ENCODE measurements around the gene OR10H1. TPM values are rescaled to one million over a fixed set of nuclear protein-coding genes. Genes with fewer than 3 reads are reported as not detected.

OR10H1 gene
- total and polyA plus RNA-seq, 4 donors: under 0.01 TPM; not detected in 3

- TF ChIP-seq, protein P1, sequence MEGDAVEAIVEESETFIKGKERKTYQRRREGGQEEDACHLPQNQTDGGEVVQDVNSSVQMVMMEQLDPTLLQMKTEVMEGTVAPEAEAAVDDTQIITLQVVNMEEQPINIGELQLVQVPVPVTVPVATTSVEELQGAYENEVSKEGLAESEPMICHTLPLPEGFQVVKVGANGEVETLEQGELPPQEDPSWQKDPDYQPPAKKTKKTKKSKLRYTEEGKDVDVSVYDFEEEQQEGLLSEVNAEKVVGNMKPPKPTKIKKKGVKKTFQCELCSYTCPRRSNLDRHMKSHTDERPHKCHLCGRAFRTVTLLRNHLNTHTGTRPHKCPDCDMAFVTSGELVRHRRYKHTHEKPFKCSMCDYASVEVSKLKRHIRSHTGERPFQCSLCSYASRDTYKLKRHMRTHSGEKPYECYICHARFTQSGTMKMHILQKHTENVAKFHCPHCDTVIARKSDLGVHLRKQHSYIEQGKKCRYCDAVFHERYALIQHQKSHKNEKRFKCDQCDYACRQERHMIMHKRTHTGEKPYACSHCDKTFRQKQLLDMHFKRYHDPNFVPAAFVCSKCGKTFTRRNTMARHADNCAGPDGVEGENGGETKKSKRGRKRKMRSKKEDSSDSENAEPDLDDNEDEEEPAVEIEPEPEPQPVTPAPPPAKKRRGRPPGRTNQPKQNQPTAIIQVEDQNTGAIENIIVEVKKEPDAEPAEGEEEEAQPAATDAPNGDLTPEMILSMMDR (IDR thresholded peaks at IDR 0.05; ENCODE audit: low read depth, low read length, missing input control): no peak
- no peak for TF ChIP-seq HNF4A (conservative IDR thresholded peaks at IDR 0.05)
- TF ChIP-seq SP1 (IDR thresholded peaks at IDR 0.05): no peak
- TF ChIP-seq, protein P2, sequence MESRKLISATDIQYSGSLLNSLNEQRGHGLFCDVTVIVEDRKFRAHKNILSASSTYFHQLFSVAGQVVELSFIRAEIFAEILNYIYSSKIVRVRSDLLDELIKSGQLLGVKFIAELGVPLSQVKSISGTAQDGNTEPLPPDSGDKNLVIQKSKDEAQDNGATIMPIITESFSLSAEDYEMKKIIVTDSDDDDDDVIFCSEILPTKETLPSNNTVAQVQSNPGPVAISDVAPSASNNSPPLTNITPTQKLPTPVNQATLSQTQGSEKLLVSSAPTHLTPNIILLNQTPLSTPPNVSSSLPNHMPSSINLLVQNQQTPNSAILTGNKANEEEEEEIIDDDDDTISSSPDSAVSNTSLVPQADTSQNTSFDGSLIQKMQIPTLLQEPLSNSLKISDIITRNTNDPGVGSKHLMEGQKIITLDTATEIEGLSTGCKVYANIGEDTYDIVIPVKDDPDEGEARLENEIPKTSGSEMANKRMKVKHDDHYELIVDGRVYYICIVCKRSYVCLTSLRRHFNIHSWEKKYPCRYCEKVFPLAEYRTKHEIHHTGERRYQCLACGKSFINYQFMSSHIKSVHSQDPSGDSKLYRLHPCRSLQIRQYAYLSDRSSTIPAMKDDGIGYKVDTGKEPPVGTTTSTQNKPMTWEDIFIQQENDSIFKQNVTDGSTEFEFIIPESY (IDR thresholded peaks at IDR 0.05): no peak
- no peak for TF ChIP-seq HNF4G (IDR thresholded peaks at IDR 0.05)
- TF ChIP-seq FOXA2 (IDR thresholded peaks at IDR 0.05): no peak
- no peak for TF ChIP-seq RAD21 (IDR thresholded peaks at IDR 0.05)
- TF ChIP-seq, protein P3, sequence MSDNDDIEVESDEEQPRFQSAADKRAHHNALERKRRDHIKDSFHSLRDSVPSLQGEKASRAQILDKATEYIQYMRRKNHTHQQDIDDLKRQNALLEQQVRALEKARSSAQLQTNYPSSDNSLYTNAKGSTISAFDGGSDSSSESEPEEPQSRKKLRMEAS (IDR thresholded peaks at IDR 0.05): no peak
- no peak for TF ChIP-seq NR2F2 (IDR thresholded peaks at IDR 0.05)
- TF ChIP-seq FOXA1 (IDR thresholded peaks at IDR 0.05): no peak
- no peak for TF ChIP-seq EGR1 (IDR thresholded peaks at IDR 0.05; ENCODE audit: low read depth in 2 of 2)
- H3K9ac ChIP-seq (ENCODE audit: low read depth in 1 of 2, low read length in 2 of 2): no peak overlapping the region
- no peak overlapping the region for H3K27ac ChIP-seq (ENCODE audit: low read depth in 1 of 2, low read length in 2 of 2)
- no peaks in the 10 kb centered on the region for H3K9me3 ChIP-seq (ENCODE audit: control insufficient read depth in 4 of 4, low read length in 3 of 4)
- no peaks in the 10 kb centered on the region for H3K36me3 ChIP-seq (ENCODE audit: control insufficient read depth in 4 of 4, insufficient read depth in 3 of 4, low read depth in 1 of 4, low read length in 3 of 4)
- DNase-seq (ENCODE audit: low spot score): no peak
- H3K4me1 ChIP-seq (ENCODE audit: control insufficient read depth in 4 of 4, insufficient read depth in 4 of 4, low read length in 3 of 4): no peaks in the 10 kb centered on the region
- 75% methylated on average over 6 of the region's 6 CpGs for WGBS
- H3K4me3 ChIP-seq (ENCODE audit: low read depth in 1 of 3, low read length in 3 of 3): no peak overlapping the region
- no peaks in the 10 kb centered on the region for H3K27me3 ChIP-seq (ENCODE audit: control insufficient read depth in 4 of 4, insufficient read depth in 4 of 4, low read length in 3 of 4)
Observed at GRCh38 chr19:15859187-15859586, 43.7 kb upstream of the OR10H1 start.

DNA sequence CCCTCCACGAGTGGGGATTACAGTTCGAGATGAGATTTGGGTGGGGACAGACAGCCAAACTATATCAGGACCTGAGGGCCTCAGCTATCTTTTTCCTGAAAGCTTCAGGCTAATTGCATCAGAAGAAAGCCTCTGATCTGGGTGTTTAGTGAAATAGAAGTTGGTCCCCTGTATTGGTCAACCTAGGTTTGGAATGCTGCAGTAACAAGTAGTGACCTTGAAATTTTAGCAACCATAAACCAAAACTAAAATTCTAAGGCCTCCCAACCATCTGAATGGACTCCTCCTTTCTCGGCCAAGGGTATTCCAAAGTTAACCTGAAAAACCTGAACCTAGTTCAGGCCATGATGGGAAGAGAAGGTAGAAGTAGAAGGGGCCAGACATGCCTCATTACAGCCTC, 34.9 kb upstream of the OR10H1 start:
- DNase-seq (ENCODE audit: low spot score): no peak

More for the DNA sequence above, 34.9 kb upstream of the OR10H1 start:
- no peaks in the 10 kb centered on the region for H3K9me3 ChIP-seq (ENCODE audit: control insufficient read depth in 4 of 4, low read length in 3 of 4)
- H3K27me3 ChIP-seq (ENCODE audit: control insufficient read depth in 4 of 4, insufficient read depth in 4 of 4, low read length in 3 of 4): no peaks in the 10 kb centered on the region
- TF ChIP-seq GABPA (IDR thresholded peaks at IDR 0.05 in 1 of 2, conservative IDR thresholded peaks at IDR 0.05 in 1 of 2): no peak
- TF ChIP-seq HNF4G (IDR thresholded peaks at IDR 0.05): no peak
- TF ChIP-seq, protein P1 (IDR thresholded peaks at IDR 0.05; ENCODE audit: low read depth, low read length, missing input control): no peak
- no peak for TF ChIP-seq RAD21 (IDR thresholded peaks at IDR 0.05)
- TF ChIP-seq RXRA (IDR thresholded peaks at IDR 0.05): no peak
- no peak for TF ChIP-seq TAF1 (conservative IDR thresholded peaks at IDR 0.05)
- TF ChIP-seq REST (IDR thresholded peaks at IDR 0.05): no peak
- TF ChIP-seq SP1 (IDR thresholded peaks at IDR 0.05): no peak
- TF ChIP-seq HNF4A (conservative IDR thresholded peaks at IDR 0.05): no peak
- no peak for TF ChIP-seq ATF3 (IDR thresholded peaks at IDR 0.05)
- no peak for TF ChIP-seq EGR1 (IDR thresholded peaks at IDR 0.05; ENCODE audit: low read depth in 2 of 2)
- TF ChIP-seq YY1 (IDR thresholded peaks at IDR 0.05): no peak
- TF ChIP-seq, protein P3 (IDR thresholded peaks at IDR 0.05): no peak
- TF ChIP-seq, protein P2 (IDR thresholded peaks at IDR 0.05): no peak
- TF ChIP-seq FOXA2 (IDR thresholded peaks at IDR 0.05): no peak
- no peak for TF ChIP-seq JUND (IDR thresholded peaks at IDR 0.05)
- TF ChIP-seq FOXA1 (IDR thresholded peaks at IDR 0.05): no peak
- no peak for TF ChIP-seq NR2F2 (IDR thresholded peaks at IDR 0.05)
- no peaks in the 10 kb centered on the region for H3K36me3 ChIP-seq (ENCODE audit: control insufficient read depth in 4 of 4, insufficient read depth in 3 of 4, low read depth in 1 of 4, low read length in 3 of 4)
- no peak overlapping the region for H3K4me3 ChIP-seq (ENCODE audit: low read depth in 1 of 3, low read length in 3 of 3)
- WGBS: 87% methylated on average over 3 of the region's 3 CpGs
- H3K27ac ChIP-seq (ENCODE audit: low read depth in 1 of 2, low read length in 2 of 2): no peak overlapping the region
- H3K4me1 ChIP-seq (ENCODE audit: control insufficient read depth in 4 of 4, insufficient read depth in 4 of 4, low read length in 3 of 4): no peaks in the 10 kb centered on the region
- no peak overlapping the region for H3K9ac ChIP-seq (ENCODE audit: low read depth in 1 of 2, low read length in 2 of 2)

Data from liver (tissue), 9 donors.